Measurements from ENCODE around the gene PCBP3. TPM values are rescaled to one million over a fixed set of nuclear protein-coding genes. Genes with fewer than 3 reads are reported as not detected.

Gene PCBP3
- total RNA-seq, 1 donor from 2014 or later: not detected

- Histone ChIP-seq H3K4me1 (ENCODE audit: control insufficient read depth in 3 of 3, insufficient read depth in 3 of 3, low read length in 3 of 3) (peaks cover 6 to 11% (median 11%) of the 10 kb centered on the region in 3 donors), H3K9me3 (ENCODE audit: control insufficient read depth in 3 of 3, low read length in 3 of 3) (no peaks in the 10 kb centered on the region), H3K36me3 (ENCODE audit: control insufficient read depth in 3 of 3, insufficient read depth in 3 of 3, low read length in 3 of 3) (no peaks in the 10 kb centered on the region), H3K27ac (ENCODE audit: low read depth, low read length) (no peak overlapping the region), H3K27me3 (ENCODE audit: control insufficient read depth in 3 of 3, insufficient read depth in 3 of 3, low read length in 3 of 3) (peaks cover 3 to 6% (median 3%) of the 10 kb centered on the region in 3 donors), H3K9ac (ENCODE audit: low read depth in 1 of 3, low read length in 3 of 3) (no peak overlapping the region), H3K4me3 (ENCODE audit: low read length in 3 of 3) (no peak overlapping the region)
Measured at GRCh38 chr21:45723049-45723958, 79.8 kb downstream of the PCBP3 start.

GRCh38 chr21:45724345-45724961, 80.9 kb downstream of the PCBP3 start:
- Histone ChIP-seq H3K27me3 (ENCODE audit: control insufficient read depth in 3 of 3, insufficient read depth in 3 of 3, low read length in 3 of 3) (peaks cover 3 to 4% (median 3%) of the 10 kb centered on the region in 3 donors), H3K4me1 (ENCODE audit: control insufficient read depth in 3 of 3, insufficient read depth in 3 of 3, low read length in 3 of 3) (peaks cover 6 to 11% (median 11%) of the 10 kb centered on the region in 3 donors), H3K4me3 (ENCODE audit: low read length in 3 of 3) (peak overlapping the region in 1 of 3 donors; percentile 41), H3K9ac (ENCODE audit: low read depth in 1 of 3, low read length in 3 of 3) (peak overlapping the region in 1 of 3 donors; percentile 27), H3K27ac (ENCODE audit: low read depth, low read length) (no peak overlapping the region), H3K9me3 (ENCODE audit: control insufficient read depth in 3 of 3, low read length in 3 of 3) (no peaks in the 10 kb centered on the region), H3K36me3 (ENCODE audit: control insufficient read depth in 3 of 3, insufficient read depth in 3 of 3, low read length in 3 of 3) (no peaks in the 10 kb centered on the region)

DNA sequence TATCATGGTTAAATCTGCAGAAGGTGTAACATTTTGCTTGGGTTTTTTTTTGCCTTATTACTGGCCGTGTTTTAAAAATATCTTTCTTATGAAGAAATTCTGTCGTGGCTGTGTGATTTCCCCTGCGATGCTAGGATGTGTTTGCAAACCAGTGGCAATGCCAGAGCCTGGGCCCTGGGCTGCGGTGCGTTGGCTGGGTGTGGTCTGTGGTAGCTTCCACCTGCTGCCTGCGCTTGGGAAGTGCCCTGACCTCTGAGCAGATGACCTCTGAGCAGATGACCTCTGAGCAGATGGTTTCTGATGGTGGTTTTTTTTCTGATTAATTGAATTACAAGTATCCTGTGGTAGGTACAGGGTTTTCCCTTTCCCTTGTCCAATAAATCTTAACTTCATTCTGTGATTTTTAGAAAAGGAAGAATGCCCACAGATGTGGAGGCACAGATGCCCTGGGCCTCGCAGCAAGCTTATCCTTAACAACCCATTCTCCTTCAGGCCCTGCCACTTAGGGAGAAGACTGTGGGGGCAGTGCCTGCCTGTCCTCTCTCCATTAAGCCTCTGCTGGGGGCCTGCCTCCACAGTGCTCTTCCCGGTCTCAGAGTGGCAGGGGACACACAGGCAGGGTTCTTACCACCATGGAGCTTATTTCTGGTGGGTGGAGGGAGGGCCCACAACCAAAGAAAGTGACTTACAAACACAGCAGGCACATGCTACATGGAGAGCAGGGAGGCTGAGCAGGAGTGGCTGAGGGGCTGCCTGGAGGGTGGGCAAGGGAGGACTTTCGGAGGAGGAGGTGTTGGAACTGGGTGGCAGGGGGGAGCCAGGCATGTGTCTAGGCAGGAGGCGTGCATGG, 81.7 kb downstream of the PCBP3 start:
- Histone ChIP-seq H3K4me1 (ENCODE audit: control insufficient read depth in 3 of 3, insufficient read depth in 3 of 3, low read length in 3 of 3) (peaks cover 6 to 11% (median 11%) of the 10 kb centered on the region in 3 donors), H3K27me3 (ENCODE audit: control insufficient read depth in 3 of 3, insufficient read depth in 3 of 3, low read length in 3 of 3) (peaks cover 3 to 4% (median 3%) of the 10 kb centered on the region in 3 donors), H3K4me3 (ENCODE audit: low read length in 3 of 3) (no peak overlapping the region), H3K9ac (ENCODE audit: low read depth in 1 of 3, low read length in 3 of 3) (peak overlapping the region in 1 of 3 donors; percentile 27), H3K9me3 (ENCODE audit: control insufficient read depth in 3 of 3, low read length in 3 of 3) (no peaks in the 10 kb centered on the region), H3K36me3 (ENCODE audit: control insufficient read depth in 3 of 3, insufficient read depth in 3 of 3, low read length in 3 of 3) (no peaks in the 10 kb centered on the region), H3K27ac (ENCODE audit: low read depth, low read length) (no peak overlapping the region)

DNA sequence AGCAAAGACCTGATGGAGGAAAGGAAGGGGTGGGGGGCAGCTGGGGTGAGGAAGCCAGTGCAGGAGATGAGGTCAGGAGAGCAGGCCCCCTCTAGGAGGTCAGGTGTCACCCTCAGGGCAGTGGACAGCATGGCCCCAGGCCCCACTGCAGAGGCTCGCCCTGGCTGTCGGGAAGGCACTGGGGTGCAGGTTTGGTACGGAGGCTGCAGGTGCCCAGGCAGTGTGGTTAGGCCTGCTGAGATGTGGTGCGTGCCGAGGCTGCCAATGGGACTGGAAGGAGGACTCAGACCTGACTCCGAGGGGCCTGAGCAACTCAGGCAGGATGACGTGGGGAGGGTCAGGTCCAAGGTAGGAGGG, 82.3 kb downstream of the PCBP3 start:
- H3K36me3 ChIP-seq (ENCODE audit: control insufficient read depth in 3 of 3, insufficient read depth in 3 of 3, low read length in 3 of 3): no peaks in the 10 kb centered on the region
- no peak overlapping the region for H3K4me3 ChIP-seq (ENCODE audit: low read length in 3 of 3)
- H3K9me3 ChIP-seq (ENCODE audit: control insufficient read depth in 3 of 3, low read length in 3 of 3): no peaks in the 10 kb centered on the region
- H3K4me1 ChIP-seq (ENCODE audit: control insufficient read depth in 3 of 3, insufficient read depth in 3 of 3, low read length in 3 of 3): peaks cover 6 to 11% (median 11%) of the 10 kb centered on the region in 3 donors
- H3K9ac ChIP-seq (ENCODE audit: low read depth in 1 of 3, low read length in 3 of 3): no peak overlapping the region
- no peak overlapping the region for H3K27ac ChIP-seq (ENCODE audit: low read depth, low read length)
- peaks cover 3 to 4% (median 3%) of the 10 kb centered on the region in 3 donors for H3K27me3 ChIP-seq (ENCODE audit: control insufficient read depth in 3 of 3, insufficient read depth in 3 of 3, low read length in 3 of 3)

- no peak overlapping the region for H3K27ac ChIP-seq (ENCODE audit: low read depth, low read length)
- H3K27me3 ChIP-seq (ENCODE audit: control insufficient read depth in 3 of 3, insufficient read depth in 3 of 3, low read length in 3 of 3): peaks cover 3 to 4% (median 3%) of the 10 kb centered on the region in 3 donors
- H3K9me3 ChIP-seq (ENCODE audit: control insufficient read depth in 3 of 3, low read length in 3 of 3): no peaks in the 10 kb centered on the region
- H3K4me3 ChIP-seq (ENCODE audit: low read length in 3 of 3): no peak overlapping the region
- H3K4me1 ChIP-seq (ENCODE audit: control insufficient read depth in 3 of 3, insufficient read depth in 3 of 3, low read length in 3 of 3): peaks cover 6 to 11% (median 11%) of the 10 kb centered on the region in 3 donors
- no peak overlapping the region for H3K9ac ChIP-seq (ENCODE audit: low read depth in 1 of 3, low read length in 3 of 3)
- H3K36me3 ChIP-seq (ENCODE audit: control insufficient read depth in 3 of 3, insufficient read depth in 3 of 3, low read length in 3 of 3): no peaks in the 10 kb centered on the region
Measured at GRCh38 chr21:45726438-45726837, 82.9 kb downstream of the PCBP3 start.

DNA sequence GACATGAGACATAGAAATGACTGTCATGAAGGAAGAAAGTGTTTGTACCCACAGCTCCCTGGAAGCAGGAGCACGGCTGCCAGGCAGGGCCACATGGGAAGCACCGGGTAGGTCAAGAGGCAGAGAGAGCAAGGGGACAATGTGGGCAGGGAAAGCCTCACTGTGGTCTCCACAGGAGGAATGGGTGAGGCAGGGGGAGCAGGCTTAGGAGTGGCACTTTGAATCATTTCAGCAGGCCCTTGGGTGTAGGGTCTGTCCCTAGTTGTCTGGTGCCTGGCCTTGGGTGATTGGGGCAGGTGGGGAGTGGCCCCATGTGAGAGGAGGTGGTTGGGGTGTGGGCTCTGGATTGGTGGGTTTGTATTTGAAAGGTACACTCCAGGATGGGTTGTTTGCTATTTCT, 83.9 kb downstream of the PCBP3 start:
- Histone ChIP-seq H3K9ac (ENCODE audit: low read depth in 1 of 3, low read length in 3 of 3) (no peak overlapping the region), H3K27me3 (ENCODE audit: control insufficient read depth in 3 of 3, insufficient read depth in 3 of 3, low read length in 3 of 3) (peaks cover 3 to 4% (median 3%) of the 10 kb centered on the region in 3 donors), H3K9me3 (ENCODE audit: control insufficient read depth in 3 of 3, low read length in 3 of 3) (no peaks in the 10 kb centered on the region), H3K27ac (ENCODE audit: low read depth, low read length) (no peak overlapping the region), H3K36me3 (ENCODE audit: control insufficient read depth in 3 of 3, insufficient read depth in 3 of 3, low read length in 3 of 3) (no peaks in the 10 kb centered on the region), H3K4me3 (ENCODE audit: low read length in 3 of 3) (no peak overlapping the region), H3K4me1 (ENCODE audit: control insufficient read depth in 3 of 3, insufficient read depth in 3 of 3, low read length in 3 of 3) (peaks cover 6 to 11% (median 11%) of the 10 kb centered on the region in 3 donors)

- Histone ChIP-seq H3K4me3 (ENCODE audit: low read length in 3 of 3) (no peak overlapping the region), H3K27ac (ENCODE audit: low read depth, low read length) (no peak overlapping the region), H3K36me3 (ENCODE audit: control insufficient read depth in 3 of 3, insufficient read depth in 3 of 3, low read length in 3 of 3) (no peaks in the 10 kb centered on the region), H3K9ac (ENCODE audit: low read depth in 1 of 3, low read length in 3 of 3) (no peak overlapping the region), H3K4me1 (ENCODE audit: control insufficient read depth in 3 of 3, insufficient read depth in 3 of 3, low read length in 3 of 3) (no peaks in the 10 kb centered on the region), H3K9me3 (ENCODE audit: control insufficient read depth in 3 of 3, low read length in 3 of 3) (no peaks in the 10 kb centered on the region), H3K27me3 (ENCODE audit: control insufficient read depth in 3 of 3, insufficient read depth in 3 of 3, low read length in 3 of 3) (peaks cover 5 to 14% (median 13%) of the 10 kb centered on the region in 3 donors)
Measured at GRCh38 chr21:45735259-45736000, 91.9 kb downstream of the PCBP3 start.

GRCh38 chr21:45736042-45736689, 92.6 kb downstream of the PCBP3 start:
- Histone ChIP-seq H3K27me3 (ENCODE audit: control insufficient read depth in 3 of 3, insufficient read depth in 3 of 3, low read length in 3 of 3) (peaks cover 10 to 21% (median 19%) of the 10 kb centered on the region in 3 donors), H3K27ac (ENCODE audit: low read depth, low read length) (no peak overlapping the region), H3K4me1 (ENCODE audit: control insufficient read depth in 3 of 3, insufficient read depth in 3 of 3, low read length in 3 of 3) (no peaks in the 10 kb centered on the region), H3K36me3 (ENCODE audit: control insufficient read depth in 3 of 3, insufficient read depth in 3 of 3, low read length in 3 of 3) (no peaks in the 10 kb centered on the region), H3K9me3 (ENCODE audit: control insufficient read depth in 3 of 3, low read length in 3 of 3) (no peaks in the 10 kb centered on the region), H3K4me3 (ENCODE audit: low read length in 3 of 3) (no peak overlapping the region), H3K9ac (ENCODE audit: low read depth in 1 of 3, low read length in 3 of 3) (no peak overlapping the region)

All from skeletal muscle tissue (tissue), 4 donors.